Smooth muscle cell (in vitro differentiated cells): ENCODE measurements around the gene GRIP1. TPM values are rescaled to one million over a fixed set of nuclear protein-coding genes. Genes with fewer than 3 reads are reported as not detected.

Experiments
- DNase-seq: peaks from one replicate; lab custom pipeline; 2025; ENCODE audit not compliant: unreplicated experiment; lab: John Stamatoyannopoulos, UW
- H2AFZ ChIP-seq: fragments of 200-600 bp; sonication (generic); 2 replicates; pipeline ENCODE4 v1.6.0; 2016; ENCODE audit warnings: antibody characterized with exemption, low read depth, mild to moderate bottlenecking
- H3F3A ChIP-seq: fragments of 200-600 bp; sonication (generic); 2 replicates; pipeline ENCODE4 v1.6.0; 2017; ENCODE audit warnings: antibody characterized with exemption, low read depth
- H3K27ac ChIP-seq: fragments of 200-600 bp; sonication (generic); 2 replicates; pipeline ENCODE4 v1.5.1; 2016; ENCODE audit warnings: low read depth, mild to moderate bottlenecking
- H3K27me3 ChIP-seq: fragments of 200-600 bp; sonication (generic); 2 replicates; pipeline ENCODE4 v1.6.1; 2016; ENCODE audit warnings: low read depth, mild to moderate bottlenecking
- H3K36me3 ChIP-seq: fragments of 200-600 bp; sonication (generic); 2 replicates; pipeline ENCODE4 v1.5.1; 2016; ENCODE audit warnings: low read depth
- H3K4me1 ChIP-seq: fragments of 200-600 bp; sonication (generic); 2 replicates; pipeline ENCODE4 v1.5.1; 2016; ENCODE audit warnings: low read depth
- H3K4me2 ChIP-seq: fragments of 200-600 bp; sonication (generic); 2 replicates; pipeline ENCODE4 v1.6.0; 2016; ENCODE audit warnings: mild to moderate bottlenecking
- H3K4me3 ChIP-seq: fragments of 200-600 bp; sonication (generic); 2 replicates; pipeline ENCODE4 v1.5.1; 2016; ENCODE audit warnings: mild to moderate bottlenecking
- H3K79me2 ChIP-seq: fragments of 200-600 bp; sonication (generic); 2 replicates; pipeline ENCODE4 v1.6.0; 2016; ENCODE audit warnings: low read depth, mild to moderate bottlenecking
- H3K9ac ChIP-seq: fragments of 200-600 bp; sonication (generic); 2 replicates; pipeline ENCODE4 v1.6.0; 2016; ENCODE audit warnings: low read depth
- H3K9me3 ChIP-seq: fragments of 200-600 bp; sonication (generic); replicated peaks from 2 replicates; pipeline ENCODE4 v1.5.1; 2016; ENCODE audit warnings: low read depth
- H4K20me1 ChIP-seq: fragments of 200-600 bp; sonication (generic); 2 replicates; pipeline ENCODE4 v1.6.0; 2016; ENCODE audit warnings: low read depth
- whole genome bisulfite sequencing: methylation state at CpG from one replicate; pipeline ENCODE4 v1.1.7; 2016; ENCODE audit warnings: low lambda C conversion rate; 5-methylcytosine and 5-hydroxymethylcytosine counted together
- polyA plus RNA-seq: library from polyadenylated mRNA; unstranded; fragments of >200 nt; fragmentation: Nextera tagmentation; extraction: Ambion mirVana; gene quantifications from 2 replicates; pipeline ENCODE4 v1.2.1, GENCODE V29; 2016
- total RNA-seq: library from RNA; depleted of rRNA; stranded (reverse); fragments of >200 nt; gene quantifications from 2 replicates; pipeline ENCODE4 v1.2.3, GENCODE V29; 2014
- TF ChIP-seq, protein P1 (sequence below): fragments of 200-600 bp; sonication (generic); IDR thresholded peaks from 2 replicates; pipeline ENCODE4 v1.5.1; 2017; ENCODE audit warnings: borderline replicate concordance, mild to moderate bottlenecking, antibody characterized with exemption; ENCODE audit not compliant: insufficient read depth, poor library complexity, severe bottlenecking

The GRIP1 gene
- total and polyA plus RNA-seq, 2 experiments from 2014 or later, result 4.0 to 5.9 TPM

DNA sequence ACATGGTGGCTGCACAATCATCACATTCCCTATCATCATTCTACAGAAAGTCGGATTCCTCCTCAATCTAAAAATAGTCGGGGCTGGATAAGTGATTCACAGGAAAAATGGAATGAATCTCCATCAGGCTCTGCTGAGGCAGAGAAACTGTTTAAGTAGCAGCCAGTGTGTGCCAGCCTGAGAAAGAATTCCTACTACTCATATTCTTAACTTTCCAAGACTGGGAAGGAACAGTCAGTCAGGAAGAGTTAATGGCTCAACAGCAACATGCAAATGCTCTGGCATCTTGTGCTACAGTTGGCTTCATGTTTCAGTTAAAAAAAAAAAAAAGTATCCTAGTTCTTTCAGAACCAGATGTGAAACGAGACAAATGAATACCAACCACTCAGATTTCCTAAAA is 187.0 kb downstream of the GRIP1 start:
- Histone ChIP-seq H3K36me3 (no peaks in the 10 kb centered on the region), H3K9me3 (no peaks in the 10 kb centered on the region), H3K27me3 (no peaks in the 10 kb centered on the region), H3K4me2 (no peak overlapping the region), H3F3A (no peaks in the 10 kb centered on the region), H3K79me2 (no peaks in the 10 kb centered on the region), H3K27ac (no peak overlapping the region), H4K20me1 (no peaks in the 10 kb centered on the region), H3K4me3 (no peak overlapping the region), H2AFZ (no peak overlapping the region), H3K4me1 (no peaks in the 10 kb centered on the region), H3K9ac (no peak overlapping the region)
- 65% methylated on average over 3 of the region's 3 CpGs for WGBS
- TF ChIP-seq, protein P1, sequence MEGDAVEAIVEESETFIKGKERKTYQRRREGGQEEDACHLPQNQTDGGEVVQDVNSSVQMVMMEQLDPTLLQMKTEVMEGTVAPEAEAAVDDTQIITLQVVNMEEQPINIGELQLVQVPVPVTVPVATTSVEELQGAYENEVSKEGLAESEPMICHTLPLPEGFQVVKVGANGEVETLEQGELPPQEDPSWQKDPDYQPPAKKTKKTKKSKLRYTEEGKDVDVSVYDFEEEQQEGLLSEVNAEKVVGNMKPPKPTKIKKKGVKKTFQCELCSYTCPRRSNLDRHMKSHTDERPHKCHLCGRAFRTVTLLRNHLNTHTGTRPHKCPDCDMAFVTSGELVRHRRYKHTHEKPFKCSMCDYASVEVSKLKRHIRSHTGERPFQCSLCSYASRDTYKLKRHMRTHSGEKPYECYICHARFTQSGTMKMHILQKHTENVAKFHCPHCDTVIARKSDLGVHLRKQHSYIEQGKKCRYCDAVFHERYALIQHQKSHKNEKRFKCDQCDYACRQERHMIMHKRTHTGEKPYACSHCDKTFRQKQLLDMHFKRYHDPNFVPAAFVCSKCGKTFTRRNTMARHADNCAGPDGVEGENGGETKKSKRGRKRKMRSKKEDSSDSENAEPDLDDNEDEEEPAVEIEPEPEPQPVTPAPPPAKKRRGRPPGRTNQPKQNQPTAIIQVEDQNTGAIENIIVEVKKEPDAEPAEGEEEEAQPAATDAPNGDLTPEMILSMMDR, result no peak
- no peak for DNase-seq

DNA sequence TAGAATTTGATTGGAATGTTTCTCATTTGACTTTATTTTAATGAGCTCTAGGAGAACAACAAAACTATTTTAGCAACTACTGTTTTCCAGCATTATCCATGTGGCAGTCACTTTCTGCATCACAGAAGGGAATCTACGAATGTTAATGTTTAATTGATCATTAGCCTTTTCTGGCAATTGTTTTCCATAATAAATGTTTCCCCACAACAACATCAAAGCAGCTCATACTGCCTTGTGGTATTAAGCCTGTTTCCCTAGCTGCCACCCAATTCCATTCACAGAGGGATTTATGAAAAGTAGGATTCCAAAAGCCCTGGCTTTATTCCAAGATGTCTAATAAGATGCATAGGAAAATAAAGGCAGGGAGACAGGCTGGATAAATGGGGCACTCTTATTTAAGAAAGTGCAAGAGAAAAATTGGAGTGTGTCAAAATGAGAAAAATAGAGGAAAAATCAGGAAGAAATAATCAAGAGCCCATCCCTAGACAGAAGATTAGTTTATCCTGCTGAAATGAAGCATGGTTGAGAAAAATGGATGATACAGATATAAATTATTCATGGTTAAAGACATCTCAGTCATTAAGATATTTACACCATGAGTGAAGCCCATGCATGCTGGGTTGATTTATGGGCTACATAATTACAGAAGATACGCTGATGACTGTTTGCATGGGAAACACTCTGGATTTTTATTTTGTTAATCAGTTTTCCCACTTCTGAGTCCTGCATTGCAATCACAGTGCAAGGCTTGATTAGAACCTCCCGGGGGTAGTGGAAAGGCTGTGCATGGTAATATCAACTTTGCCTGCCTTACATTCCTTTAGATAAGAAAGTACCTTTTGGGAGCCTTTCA is 196.3 kb downstream of the GRIP1 start:
- TF ChIP-seq, protein P1, result no peak
- Histone ChIP-seq H3F3A (no peaks in the 10 kb centered on the region), H2AFZ (no peak overlapping the region), H3K36me3 (no peaks in the 10 kb centered on the region), H3K79me2 (no peaks in the 10 kb centered on the region), H3K4me2 (no peak overlapping the region), H3K27me3 (no peaks in the 10 kb centered on the region), H3K9me3 (no peaks in the 10 kb centered on the region), H3K4me3 (no peak overlapping the region), H3K4me1 (no peaks in the 10 kb centered on the region), H3K9ac (no peak overlapping the region), H4K20me1 (no peaks in the 10 kb centered on the region), H3K27ac (no peak overlapping the region)
- DNase-seq, result no peak
- WGBS, result 83% methylated on average over 3 of the region's 3 CpGs

DNA sequence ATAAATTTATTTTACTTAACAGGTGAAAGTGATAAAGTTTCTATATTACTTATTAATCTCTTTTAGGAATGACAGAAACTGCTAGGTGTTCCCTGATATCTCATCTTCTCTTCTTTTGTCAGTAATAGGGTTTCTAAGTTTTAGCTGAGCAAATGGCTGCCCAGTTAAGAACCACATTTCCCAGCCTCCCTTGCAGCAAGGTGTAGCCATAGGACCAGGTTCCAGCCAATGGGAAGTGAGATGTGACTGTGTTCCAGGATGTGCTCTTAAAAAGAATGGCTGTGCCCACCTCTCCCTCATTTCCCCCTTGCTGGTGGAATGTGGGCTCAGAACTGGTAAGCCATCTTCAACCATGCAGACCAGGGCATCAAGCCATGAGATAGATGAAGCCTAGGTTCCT is 210.9 kb downstream of the GRIP1 start:
- H3K27me3 ChIP-seq, result no peaks in the 10 kb centered on the region
- DNase-seq, result no peak
- TF ChIP-seq, protein P1, result no peak
- no peaks in the 10 kb centered on the region for H3F3A ChIP-seq
- H3K9ac ChIP-seq, result no peak overlapping the region
- no peak overlapping the region for H3K27ac ChIP-seq
- H3K4me3 ChIP-seq, result no peak overlapping the region
- no peaks in the 10 kb centered on the region for H3K4me1 ChIP-seq
- no peaks in the 10 kb centered on the region for H4K20me1 ChIP-seq
- no peaks in the 10 kb centered on the region for H3K36me3 ChIP-seq
- H3K4me2 ChIP-seq, result no peak overlapping the region
- H2AFZ ChIP-seq, result no peak overlapping the region
- H3K9me3 ChIP-seq, result no peaks in the 10 kb centered on the region
- no peaks in the 10 kb centered on the region for H3K79me2 ChIP-seq

DNA sequence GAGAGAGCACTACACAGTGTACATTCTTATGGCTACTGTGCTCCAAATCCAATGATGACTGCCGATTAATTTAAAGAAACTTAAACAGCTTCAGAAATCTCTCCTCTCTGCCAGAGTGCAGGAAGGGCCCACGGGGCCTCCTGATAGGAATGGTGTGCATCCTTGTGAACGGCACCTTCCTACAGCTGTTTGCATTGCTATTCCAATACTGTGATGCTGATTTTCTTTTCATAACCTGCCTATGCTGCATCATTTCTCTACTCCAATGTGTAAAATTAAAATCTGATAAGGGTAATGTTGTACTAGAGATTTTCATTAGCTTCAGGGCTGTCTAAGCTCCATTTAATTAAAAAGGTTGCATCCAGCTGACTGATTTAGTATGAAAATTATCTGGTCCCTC is 217.5 kb downstream of the GRIP1 start:
- Histone ChIP-seq H3K4me1 (no peaks in the 10 kb centered on the region), H3F3A (no peaks in the 10 kb centered on the region), H3K27me3 (no peaks in the 10 kb centered on the region), H3K4me3 (no peak overlapping the region), H3K9me3 (no peaks in the 10 kb centered on the region), H3K36me3 (no peaks in the 10 kb centered on the region), H2AFZ (no peak overlapping the region), H3K9ac (no peak overlapping the region), H3K4me2 (no peak overlapping the region), H3K79me2 (no peaks in the 10 kb centered on the region), H4K20me1 (no peaks in the 10 kb centered on the region), H3K27ac (no peak overlapping the region)
- no peak for DNase-seq
- TF ChIP-seq, protein P1, result no peak
- WGBS, result 76% methylated on average over 3 of the region's 3 CpGs
